ENCODE measurements around the gene COG1.
"Not testable (repeated sequence)": the region's sequence is repeated elsewhere in the genome, so short reads cannot be mapped to it uniquely, and the experiment has no call there.

The COG1 gene, protein sequence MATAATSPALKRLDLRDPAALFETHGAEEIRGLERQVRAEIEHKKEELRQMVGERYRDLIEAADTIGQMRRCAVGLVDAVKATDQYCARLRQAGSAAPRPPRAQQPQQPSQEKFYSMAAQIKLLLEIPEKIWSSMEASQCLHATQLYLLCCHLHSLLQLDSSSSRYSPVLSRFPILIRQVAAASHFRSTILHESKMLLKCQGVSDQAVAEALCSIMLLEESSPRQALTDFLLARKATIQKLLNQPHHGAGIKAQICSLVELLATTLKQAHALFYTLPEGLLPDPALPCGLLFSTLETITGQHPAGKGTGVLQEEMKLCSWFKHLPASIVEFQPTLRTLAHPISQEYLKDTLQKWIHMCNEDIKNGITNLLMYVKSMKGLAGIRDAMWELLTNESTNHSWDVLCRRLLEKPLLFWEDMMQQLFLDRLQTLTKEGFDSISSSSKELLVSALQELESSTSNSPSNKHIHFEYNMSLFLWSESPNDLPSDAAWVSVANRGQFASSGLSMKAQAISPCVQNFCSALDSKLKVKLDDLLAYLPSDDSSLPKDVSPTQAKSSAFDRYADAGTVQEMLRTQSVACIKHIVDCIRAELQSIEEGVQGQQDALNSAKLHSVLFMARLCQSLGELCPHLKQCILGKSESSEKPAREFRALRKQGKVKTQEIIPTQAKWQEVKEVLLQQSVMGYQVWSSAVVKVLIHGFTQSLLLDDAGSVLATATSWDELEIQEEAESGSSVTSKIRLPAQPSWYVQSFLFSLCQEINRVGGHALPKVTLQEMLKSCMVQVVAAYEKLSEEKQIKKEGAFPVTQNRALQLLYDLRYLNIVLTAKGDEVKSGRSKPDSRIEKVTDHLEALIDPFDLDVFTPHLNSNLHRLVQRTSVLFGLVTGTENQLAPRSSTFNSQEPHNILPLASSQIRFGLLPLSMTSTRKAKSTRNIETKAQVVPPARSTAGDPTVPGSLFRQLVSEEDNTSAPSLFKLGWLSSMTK

DNA sequence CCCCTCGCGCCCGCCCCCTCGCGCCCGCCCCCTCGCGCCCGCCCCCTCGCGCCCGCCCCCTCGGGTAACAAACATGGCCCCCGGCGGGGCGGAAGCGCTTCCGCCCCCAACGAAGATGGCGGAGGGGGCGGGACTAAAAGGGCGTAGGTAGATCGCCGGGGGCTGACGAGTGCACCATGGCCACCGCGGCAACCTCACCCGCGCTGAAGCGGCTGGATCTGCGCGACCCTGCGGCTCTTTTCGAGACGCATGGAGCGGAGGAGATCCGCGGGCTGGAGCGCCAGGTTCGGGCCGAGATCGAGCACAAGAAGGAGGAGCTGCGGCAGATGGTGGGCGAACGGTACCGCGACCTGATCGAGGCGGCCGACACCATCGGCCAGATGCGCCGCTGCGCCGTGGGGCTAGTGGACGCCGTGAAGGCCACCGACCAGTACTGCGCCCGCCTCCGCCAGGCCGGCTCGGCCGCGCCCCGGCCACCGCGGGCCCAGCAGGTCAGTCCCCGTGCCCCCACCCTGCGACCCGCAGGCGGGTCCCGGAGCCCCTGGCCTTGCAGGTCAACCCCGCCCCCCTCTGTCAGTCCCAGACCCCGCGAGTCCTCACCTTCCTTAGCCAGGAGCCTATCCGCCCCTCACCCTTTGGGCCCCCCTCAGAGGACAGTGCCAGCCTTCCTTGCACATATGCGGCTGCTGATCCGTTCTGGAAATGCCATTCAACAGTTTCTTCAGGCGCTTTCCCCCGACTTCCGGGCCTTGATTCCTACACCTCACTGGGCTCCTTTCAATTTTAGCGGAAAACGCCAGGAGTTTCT, at the start of gene COG1:
Gene COG1 (plus strand): TSS at position 162 of the 808 bp plus-strand sequence. CDS start 15 bp downstream, at position 177.
- DNase-seq (ENCODE audit: low spot score) = peak; percentile 89

DNA sequence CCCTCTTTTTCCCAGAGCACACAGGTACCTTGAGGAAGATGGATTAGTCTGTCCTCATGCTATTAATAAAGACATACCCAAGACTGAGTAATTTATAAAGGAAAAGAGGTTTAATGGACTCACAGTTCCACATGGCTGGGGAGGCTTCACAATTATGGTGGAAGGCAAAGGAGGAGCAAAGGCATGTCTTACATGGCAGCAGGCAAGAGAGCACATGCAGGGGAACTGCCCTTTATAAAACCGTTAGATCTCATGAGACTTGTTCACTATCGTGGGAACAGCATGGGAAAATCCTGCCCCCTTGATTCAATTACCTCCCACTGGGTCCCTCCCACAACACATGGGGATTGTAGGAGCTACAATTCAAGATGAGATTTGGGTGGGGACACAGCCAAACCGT, 48.6 kb upstream of the COG1 start:
- not testable (repeated sequence) for DNase-seq (ENCODE audit: low spot score)

- no peak for DNase-seq (ENCODE audit: low spot score)
These were observed 47.2 kb upstream of the COG1 start for GRCh38 chr17:73145641-73146040.

GRCh38 chr17:73147791-73148190, 45.1 kb upstream of the COG1 start:
- DNase-seq (ENCODE audit: low spot score) = not testable (repeated sequence)

DNA sequence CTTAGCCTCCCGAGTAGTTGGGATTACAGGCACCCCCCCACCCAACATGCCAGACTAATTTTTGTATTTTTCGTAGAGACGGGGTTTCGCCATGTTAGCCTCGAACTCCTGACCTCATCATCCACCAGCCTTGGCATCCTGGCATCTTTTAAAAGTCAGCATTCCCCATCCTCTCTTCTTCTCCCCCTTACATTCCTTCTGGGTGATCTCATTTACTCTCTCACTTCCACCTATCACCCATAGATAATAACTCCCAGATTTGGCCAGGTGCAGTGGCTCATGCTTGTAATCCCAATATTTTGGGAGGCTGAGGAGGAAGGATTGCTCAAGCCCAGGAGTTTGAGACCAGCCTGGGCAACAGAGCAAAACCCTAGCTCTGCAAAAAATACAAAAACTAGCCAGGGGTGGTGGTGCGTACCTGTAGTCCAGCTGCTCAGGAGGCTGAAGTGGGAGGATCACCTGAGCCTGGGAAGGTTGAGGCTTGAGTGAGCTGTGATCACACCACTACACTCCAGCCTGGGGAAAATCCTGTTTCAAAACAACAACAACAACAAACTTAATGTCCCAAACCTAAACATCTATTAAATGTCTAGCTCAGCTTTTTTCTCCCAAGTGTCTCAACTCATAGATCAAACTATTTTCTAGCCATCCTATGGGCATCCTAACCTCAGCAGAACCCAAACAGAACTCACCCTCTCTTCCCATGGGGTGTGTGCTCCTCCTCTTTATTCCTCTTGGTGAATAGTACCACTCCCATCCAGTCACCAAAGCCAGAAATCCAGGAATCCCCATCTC, 44.1 kb upstream of the COG1 start:
- no peak for DNase-seq (ENCODE audit: low spot score)

- not testable (repeated sequence) for DNase-seq (ENCODE audit: low spot score)
These were observed 42.1 kb upstream of the COG1 start for GRCh38 chr17:73150622-73151300.

GRCh38 chr17:73151916-73152632, 40.8 kb upstream of the COG1 start:
- no peak for DNase-seq (ENCODE audit: low spot score)

- DNase-seq (ENCODE audit: low spot score) = no peak
These were observed 37.3 kb upstream of the COG1 start for GRCh38 chr17:73155410-73156165.

DNA sequence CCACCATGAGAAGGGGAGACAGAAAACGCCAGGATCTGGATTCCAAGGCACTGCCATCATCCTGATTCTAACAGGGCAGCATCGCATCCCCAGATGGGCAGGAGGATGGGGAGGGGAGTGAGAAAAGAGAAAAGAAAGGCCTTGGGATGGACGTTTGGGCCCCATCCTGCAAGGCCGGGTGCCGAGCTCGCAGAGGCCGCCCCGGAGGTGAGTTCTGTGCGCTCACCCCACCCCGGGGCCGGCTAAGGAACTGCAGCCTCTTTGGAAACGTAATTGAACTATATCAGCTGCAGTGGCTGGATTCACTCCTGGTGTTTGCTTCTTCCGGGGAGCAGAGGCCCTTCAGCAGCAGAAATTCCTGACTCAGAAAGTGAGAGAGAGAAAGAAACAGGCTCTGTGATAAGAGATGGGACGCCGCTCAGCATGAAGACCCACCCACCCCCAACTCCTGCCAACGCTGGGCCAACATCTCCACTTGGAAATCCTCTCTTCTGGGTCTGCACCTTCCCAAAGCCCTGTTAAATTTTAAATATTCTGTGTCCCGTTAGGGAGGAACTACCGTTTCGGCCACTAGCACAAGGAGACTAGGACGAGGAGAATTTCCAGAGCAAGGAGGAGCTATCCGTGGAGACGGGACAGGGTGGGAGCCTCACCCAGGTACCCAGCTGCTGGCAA, 36.6 kb upstream of the COG1 start:
- DNase-seq (ENCODE audit: low spot score) = peak; percentile 78

DNA sequence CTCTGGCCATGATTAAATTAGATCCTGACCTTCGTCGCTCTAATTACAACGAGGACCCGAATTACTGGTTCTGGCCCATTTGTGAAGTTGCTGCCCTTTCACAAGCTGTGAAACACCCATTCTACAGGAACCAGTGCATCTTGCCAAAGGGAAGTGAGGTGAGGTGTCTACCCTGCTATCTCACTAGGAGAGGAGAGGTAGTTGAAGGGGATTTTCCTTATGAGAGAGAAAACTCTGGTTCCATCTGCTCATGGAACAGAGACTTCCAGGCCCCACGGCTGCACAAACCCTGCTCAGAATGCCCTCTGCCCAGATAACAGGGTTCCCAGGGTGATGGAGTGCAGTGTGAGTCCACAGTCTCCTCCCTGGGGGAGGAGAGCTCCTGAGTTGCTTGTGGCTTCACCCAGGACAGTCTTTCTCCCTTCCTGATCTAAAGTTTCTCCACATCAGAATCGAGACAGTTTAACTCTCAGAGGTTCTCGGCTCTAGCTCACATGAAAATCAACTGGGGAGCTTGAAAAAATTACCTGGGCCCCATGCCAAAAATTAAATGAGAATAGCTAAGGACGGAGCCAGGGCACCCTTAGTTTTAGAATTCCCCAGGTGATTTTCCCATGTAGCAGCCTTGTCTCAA, 35.9 kb upstream of the COG1 start:
- no peak for DNase-seq (ENCODE audit: low spot score)

GRCh38 chr17:73157521-73157890, 35.3 kb upstream of the COG1 start:
- no peak for DNase-seq (ENCODE audit: low spot score)

DNA sequence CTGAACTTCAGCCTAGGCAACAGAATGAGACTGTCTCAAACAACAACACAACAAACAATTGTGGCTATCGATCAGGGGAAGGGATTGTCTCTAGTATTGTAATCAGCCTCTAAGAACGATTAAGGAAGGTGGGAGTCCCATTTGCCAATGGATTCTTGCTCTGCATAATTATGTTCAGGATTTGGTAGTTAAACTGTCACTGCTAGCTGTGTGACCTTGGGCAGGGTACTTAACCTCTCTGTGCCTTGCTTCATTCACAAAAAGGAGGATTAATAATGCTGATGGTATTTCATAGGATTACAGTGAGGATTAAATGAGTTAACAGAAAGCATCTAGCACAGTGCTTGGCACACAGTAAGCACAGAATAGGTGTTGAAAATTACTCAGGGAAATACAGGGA, 34.7 kb upstream of the COG1 start:
- DNase-seq (ENCODE audit: low spot score) = no peak

DNA sequence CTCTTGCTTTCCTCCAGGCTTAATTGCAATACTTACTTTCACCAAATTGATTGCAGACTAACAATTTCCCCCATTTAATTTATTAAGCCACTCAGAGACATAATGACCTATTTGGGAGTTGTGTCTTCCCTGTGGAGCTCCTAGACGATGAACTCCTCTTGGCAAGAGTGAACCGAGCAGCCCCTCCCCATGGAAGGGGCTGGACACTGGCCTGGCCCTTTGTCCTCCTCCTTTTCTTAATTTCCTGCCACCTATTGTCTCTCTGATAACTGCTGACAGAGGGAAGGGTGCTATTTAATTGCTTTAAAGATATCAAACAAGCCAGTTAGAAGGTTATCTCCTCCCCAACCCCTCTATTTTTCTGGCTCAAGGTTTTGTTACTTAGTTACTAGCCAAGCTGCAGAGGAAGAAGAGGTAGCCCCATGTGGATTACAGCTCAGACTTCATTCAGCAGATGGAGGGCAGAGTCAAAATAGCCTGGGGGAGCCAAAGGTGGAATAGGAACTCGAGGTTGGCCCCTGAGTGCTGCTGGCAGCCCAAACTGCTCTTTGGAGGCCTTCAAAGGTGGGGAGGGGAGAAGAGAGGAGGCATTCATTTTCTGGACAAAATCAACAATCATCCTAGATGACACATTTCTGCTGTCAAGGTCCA, 31.8 kb upstream of the COG1 start:
- no peak for DNase-seq (ENCODE audit: low spot score)

GRCh38 chr17:73163043-73163442, 29.8 kb upstream of the COG1 start:
- no peak for DNase-seq (ENCODE audit: low spot score)

GRCh38 chr17:73165616-73166404, 27.0 kb upstream of the COG1 start:
- no peak for DNase-seq (ENCODE audit: low spot score)

DNA sequence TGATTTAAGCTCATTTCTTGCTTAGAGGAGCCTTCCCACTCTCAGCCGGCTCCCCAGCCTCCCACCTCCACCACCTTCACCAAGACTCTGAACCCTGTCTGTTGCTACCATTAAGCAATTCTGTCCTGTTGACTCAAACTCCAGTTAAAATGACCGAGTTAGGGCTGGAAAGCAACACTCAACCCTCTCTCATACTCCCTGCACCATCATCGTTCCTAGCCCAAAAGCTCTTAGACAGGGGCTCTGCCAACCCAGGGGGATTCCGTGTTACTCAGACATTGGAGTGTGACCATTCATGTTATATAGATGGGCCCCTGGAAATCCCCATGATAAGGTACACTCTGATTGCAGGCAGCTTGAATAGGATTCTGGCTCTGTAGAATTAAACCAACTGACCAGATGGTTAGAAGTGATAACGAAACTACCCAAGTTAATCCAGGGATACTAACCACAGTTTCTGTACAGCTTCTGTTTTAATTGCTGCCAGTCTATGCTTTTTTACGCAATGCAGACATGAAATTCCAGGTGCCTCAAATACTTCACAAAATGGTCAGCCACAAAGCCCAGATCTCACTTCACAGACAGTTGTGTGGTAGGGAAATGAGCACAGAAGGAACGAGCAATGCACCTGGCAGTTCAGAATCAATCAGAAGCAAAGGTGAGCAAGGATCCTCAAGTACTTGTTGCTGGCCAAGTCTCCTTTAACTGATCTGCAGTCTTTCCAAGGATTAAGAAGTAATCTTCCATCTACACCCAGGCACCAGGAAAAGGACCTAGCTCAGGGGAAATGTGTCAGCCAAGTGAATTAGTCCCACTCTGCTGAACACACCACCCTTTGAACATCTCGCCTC, 25.9 kb upstream of the COG1 start:
- no peak for DNase-seq (ENCODE audit: low spot score)
